Measurements from ENCODE around the gene STARD7. TPM values are rescaled to one million over a fixed set of nuclear protein-coding genes. Genes with fewer than 3 reads are reported as not detected.

The STARD7 gene
- total and polyA plus RNA-seq, 9 of the 15 experiments (the other 6 are each of a cell fraction or from before 2014, with no cell fraction given): 90.9 to 196 (median 145) TPM

DNA sequence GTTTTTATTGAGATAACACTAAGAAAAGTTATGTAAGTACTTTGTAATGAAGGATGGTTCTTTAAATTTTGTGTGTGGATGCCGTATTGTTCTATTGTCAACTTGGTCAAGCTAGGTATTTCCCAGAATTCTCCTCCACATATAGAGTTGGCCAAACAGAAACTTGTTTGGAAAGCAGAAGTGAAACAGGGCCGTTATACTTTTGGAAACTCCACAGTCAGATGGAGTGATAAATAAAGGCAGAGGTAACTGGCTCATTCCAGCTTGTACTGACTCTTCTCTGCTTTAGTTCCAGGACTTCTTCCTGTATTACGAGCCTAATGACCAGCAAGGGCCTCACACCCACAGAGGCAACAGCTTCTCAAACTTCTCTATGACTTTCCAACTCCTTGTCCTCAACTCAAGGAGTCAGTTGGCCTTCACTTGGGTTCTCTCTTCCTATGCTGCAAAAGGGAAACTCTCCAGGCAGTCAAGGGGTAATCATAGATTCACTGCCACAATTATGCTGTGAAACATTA, 16.4 kb upstream of the STARD7 start (continued):
- TF ChIP-seq, protein P1, sequence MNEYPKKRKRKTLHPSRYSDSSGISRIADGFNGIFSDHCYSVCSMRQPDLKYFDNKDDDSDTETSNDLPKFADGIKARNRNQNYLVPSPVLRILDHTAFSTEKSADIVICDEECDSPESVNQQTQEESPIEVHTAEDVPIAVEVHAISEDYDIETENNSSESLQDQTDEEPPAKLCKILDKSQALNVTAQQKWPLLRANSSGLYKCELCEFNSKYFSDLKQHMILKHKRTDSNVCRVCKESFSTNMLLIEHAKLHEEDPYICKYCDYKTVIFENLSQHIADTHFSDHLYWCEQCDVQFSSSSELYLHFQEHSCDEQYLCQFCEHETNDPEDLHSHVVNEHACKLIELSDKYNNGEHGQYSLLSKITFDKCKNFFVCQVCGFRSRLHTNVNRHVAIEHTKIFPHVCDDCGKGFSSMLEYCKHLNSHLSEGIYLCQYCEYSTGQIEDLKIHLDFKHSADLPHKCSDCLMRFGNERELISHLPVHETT (CRISPR knock-in tag; conservative IDR thresholded peaks at IDR 0.05 in 1 of 2, IDR thresholded peaks at IDR 0.05 in 1 of 2): peak in 1 of 2 experiments; percentile 94; a peak in 2 of 4 replicates
- TF ChIP-seq TRIM24 (IDR thresholded peaks at IDR 0.05) (peak in 1 of 2 experiments; percentile 84; a peak in 2 of 4 replicates), SIX5 (IDR thresholded peaks at IDR 0.05; ENCODE audit: borderline replicate concordance in 1 of 2, insufficient read depth in 1 of 2, low read depth in 1 of 2, low read length in 2 of 2) (no peak), GATAD2A (IDR thresholded peaks at IDR 0.05) (peak; percentile 89), ZKSCAN1 (IDR thresholded peaks at IDR 0.05; ENCODE audit: low read depth, low read length) (no peak), NUFIP1 (IDR thresholded peaks at IDR 0.05; ENCODE audit: partially characterized antibody) (no peak), STAT5B (CRISPR knock-in tag; IDR thresholded peaks at IDR 0.05) (no peak), TEAD2 (tag; IDR thresholded peaks at IDR 0.05) (peak; percentile 48; the same call in 1 of the 2 replicates), RFX7 (CRISPR knock-in tag; IDR thresholded peaks at IDR 0.05) (no peak), TCFL5 (CRISPR knock-in tag; conservative IDR thresholded peaks at IDR 0.05) (peak; percentile 83), ZNF3 (CRISPR knock-in tag; IDR thresholded peaks at IDR 0.05) (no peak), RBM14 (IDR thresholded peaks at IDR 0.05; ENCODE audit: borderline replicate concordance, insufficient read depth, low read depth, low read length) (no peak), ZNF431 (CRISPR knock-in tag; IDR thresholded peaks at IDR 0.05) (no peak), ZNF586 (CRISPR knock-in tag; conservative IDR thresholded peaks at IDR 0.05) (no peak), ZNF699 (CRISPR knock-in tag; IDR thresholded peaks at IDR 0.05; ENCODE audit: insufficient replicate concordance) (no peak), MTF1 (CRISPR knock-in tag; IDR thresholded peaks at IDR 0.05; ENCODE audit: borderline replicate concordance) (no peak)
- TF ChIP-seq, protein P2, sequence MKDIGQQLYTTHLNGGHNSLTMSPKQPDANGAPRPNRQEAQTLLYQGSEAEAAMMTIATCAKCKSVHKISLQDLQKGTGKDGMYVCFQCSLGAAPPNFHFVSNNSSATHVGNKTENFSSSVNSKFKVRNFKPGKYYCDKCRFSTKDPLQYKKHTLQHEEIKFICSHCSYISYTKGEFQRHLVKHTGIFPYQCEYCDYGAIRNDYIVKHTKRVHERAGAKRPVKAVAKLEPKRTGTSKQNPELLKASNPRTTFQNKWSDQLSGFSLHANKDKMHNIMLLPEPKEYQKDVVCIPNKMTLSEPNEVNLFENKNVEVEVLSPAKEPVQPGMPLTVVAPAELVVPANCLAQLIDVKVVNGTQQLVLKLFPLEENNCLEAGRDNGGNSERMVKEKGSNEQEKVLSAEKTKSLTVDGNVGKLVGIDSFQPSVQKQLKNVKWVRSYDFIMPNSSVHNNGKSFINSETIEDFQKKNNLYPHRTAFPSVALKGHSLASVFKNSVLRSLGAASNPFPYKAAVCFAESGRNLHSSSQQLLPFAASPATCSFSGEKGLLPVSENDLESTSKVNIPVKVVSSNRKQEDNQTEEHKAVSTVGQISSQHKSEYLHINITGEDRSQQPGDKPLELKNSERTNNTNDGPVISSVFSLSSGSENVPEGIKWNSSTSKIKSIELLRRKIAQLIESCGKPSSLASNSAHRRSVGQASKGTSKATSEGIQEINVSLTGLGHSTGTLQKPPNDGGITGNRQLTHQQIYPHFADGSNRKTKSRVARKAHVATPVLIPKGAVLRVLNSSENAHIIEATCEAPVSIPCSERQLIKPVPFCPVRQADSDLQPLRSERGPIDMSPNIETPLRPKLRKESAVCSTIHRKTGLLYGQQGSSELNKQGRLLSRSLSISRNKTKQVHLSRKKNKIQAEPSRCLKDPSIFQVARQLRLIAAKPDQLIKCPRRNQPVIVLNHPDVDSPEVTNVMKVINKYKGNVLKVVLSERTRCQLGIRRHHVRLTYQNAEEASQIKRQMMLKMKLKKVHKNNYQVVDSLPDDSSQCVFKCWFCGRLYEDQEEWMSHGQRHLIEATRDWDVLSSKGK (CRISPR knock-in tag; IDR thresholded peaks at IDR 0.05): no peak
- TF ChIP-seq, protein P3, sequence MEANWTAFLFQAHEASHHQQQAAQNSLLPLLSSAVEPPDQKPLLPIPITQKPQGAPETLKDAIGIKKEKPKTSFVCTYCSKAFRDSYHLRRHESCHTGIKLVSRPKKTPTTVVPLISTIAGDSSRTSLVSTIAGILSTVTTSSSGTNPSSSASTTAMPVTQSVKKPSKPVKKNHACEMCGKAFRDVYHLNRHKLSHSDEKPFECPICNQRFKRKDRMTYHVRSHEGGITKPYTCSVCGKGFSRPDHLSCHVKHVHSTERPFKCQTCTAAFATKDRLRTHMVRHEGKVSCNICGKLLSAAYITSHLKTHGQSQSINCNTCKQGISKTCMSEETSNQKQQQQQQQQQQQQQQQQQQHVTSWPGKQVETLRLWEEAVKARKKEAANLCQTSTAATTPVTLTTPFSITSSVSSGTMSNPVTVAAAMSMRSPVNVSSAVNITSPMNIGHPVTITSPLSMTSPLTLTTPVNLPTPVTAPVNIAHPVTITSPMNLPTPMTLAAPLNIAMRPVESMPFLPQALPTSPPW (CRISPR knock-in tag; IDR thresholded peaks at IDR 0.05): peak; percentile 36
- TF ChIP-seq, protein P4, sequence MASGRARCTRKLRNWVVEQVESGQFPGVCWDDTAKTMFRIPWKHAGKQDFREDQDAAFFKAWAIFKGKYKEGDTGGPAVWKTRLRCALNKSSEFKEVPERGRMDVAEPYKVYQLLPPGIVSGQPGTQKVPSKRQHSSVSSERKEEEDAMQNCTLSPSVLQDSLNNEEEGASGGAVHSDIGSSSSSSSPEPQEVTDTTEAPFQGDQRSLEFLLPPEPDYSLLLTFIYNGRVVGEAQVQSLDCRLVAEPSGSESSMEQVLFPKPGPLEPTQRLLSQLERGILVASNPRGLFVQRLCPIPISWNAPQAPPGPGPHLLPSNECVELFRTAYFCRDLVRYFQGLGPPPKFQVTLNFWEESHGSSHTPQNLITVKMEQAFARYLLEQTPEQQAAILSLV (tag; IDR thresholded peaks at IDR 0.05): 0 out of 2 replicates have a peak, but pooled peaks have one; percentile 25
- TF ChIP-seq, protein P5, sequence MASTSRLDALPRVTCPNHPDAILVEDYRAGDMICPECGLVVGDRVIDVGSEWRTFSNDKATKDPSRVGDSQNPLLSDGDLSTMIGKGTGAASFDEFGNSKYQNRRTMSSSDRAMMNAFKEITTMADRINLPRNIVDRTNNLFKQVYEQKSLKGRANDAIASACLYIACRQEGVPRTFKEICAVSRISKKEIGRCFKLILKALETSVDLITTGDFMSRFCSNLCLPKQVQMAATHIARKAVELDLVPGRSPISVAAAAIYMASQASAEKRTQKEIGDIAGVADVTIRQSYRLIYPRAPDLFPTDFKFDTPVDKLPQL (IDR thresholded peaks at IDR 0.05; ENCODE audit: extremely low read depth, insufficient read length): no peak

Measured in K562 (cell line).